Gastroesophageal sphincter (tissue), 2 donors: Measurements from ENCODE around the gene CD79B.
"Not testable (repeated sequence)": the region's sequence is repeated elsewhere in the genome, so short reads cannot be mapped to it uniquely, and the experiment has no call there.

Experiments
- EP300 ChIP-seq: sonication (generic); formaldehyde crosslinking; IDR thresholded peaks from one replicate; pipeline ENCODE4 v1.6.1; 2017; ENCODE audit warnings: antibody characterized with exemption, mild to moderate bottlenecking
- POLR2AphosphoS5 ChIP-seq: sonication (generic); formaldehyde crosslinking; IDR thresholded peaks from one replicate; pipeline ENCODE4 v1.6.1; 2017; ENCODE audit warnings: antibody characterized with exemption

DNA sequence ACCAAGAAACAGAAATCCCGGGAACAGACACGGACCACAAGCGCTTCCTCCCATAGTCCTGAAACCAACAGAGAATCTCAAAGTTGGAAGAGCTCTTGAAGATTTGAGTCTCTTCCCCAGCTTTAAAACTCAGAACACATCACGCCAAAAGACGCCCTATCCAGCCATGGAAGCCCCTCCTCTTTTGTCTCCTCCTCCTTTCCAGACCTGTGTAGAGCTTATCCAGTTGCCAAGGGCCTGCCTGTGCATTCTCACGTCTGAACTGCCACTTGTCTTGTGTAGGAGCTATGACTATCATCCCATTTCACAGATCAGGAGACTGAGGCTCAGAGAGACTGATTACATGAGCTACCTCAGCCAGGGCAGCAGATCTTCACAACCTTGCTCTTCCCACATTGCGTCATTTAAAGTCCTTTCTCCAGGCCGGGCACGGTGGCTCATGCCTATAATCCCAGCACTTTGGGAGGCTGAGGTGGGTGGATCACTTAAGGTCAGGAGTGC lies 49.5 kb downstream of the CD79B start:
- TF ChIP-seq EP300, POLR2AphosphoS5: not testable (repeated sequence)
